ENCODE measurements around the gene WDTC1.

WDTC1 gene

DNA sequence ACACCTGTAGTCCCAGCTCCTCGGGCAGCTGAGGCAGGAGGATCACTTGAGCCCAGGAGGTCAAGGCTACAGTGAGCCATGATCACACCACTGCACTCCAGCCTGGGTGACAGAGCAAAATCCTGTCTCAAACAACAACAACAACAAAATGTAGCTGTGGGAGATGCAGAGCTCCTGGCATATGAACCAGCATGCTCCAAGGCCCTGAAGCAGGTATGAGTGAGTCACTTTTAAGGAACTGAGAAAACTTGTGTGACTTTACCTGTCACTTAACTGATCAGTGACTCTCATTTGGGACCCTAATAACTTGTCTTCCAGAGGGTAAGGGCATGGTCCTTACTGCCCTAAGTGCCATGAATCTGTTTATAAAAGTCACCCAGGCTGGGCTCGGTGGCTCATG lies 68.2 kb downstream of the WDTC1 start:
- DNase-seq = no peak

- no peak for DNase-seq
These were observed 69.1 kb downstream of the WDTC1 start for GRCh38 chr1:27303509-27303908.

DNA sequence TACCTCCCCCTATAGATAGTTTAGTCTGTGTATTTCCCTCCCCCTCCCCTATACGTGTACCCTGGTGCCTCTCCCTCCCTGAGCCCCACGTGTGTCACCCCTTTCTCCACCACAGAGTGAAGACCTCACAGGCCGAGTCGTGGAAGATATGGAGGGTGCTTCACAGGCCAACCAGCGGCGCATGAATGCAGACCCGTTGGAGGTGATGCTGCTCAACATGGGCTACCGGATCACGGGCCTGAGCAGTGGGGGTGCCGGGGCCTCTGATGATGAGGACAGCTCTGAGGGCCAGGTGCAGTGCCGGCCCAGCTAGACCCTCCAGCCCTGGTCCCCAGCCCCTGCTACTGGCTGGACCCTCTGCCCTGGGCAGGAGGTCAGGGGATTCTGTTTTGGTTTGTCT lies 71.6 kb downstream of the WDTC1 start:
- no peak for DNase-seq

GRCh38 chr1:27306892-27307761 lies 72.7 kb downstream of the WDTC1 start:
- DNase-seq = peak in 1 of 2 experiments; percentile 34

- no peak for DNase-seq
These were observed 73.6 kb downstream of the WDTC1 start for GRCh38 chr1:27307874-27308598.

GRCh38 chr1:27314169-27314568 lies 79.7 kb downstream of the WDTC1 start:
- DNase-seq = no peak

GRCh38 chr1:27314737-27315136 lies 80.3 kb downstream of the WDTC1 start:
- no peak for DNase-seq

- no peak for DNase-seq
These were observed 82.4 kb downstream of the WDTC1 start for GRCh38 chr1:27316860-27317259.

DNA sequence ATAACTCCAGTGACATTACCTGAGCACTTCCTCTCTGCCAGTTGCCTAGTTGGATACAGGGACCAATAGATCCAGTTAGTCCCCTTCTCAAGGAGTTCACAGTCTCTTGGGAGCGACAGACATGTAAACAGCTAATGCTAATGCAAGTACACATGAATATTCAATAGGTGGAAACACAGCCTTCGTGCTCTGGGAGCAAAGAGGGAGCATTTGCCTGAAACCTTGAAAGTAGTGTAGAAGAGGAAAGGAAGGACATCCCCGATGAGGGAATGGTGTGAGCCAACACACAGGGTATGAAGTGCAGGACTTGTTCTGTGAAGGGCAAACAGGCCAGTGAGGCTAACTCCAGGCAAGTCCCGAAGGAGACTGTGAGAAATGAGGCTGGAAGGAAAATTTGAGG lies 83.7 kb downstream of the WDTC1 start:
- DNase-seq = no peak

DNA sequence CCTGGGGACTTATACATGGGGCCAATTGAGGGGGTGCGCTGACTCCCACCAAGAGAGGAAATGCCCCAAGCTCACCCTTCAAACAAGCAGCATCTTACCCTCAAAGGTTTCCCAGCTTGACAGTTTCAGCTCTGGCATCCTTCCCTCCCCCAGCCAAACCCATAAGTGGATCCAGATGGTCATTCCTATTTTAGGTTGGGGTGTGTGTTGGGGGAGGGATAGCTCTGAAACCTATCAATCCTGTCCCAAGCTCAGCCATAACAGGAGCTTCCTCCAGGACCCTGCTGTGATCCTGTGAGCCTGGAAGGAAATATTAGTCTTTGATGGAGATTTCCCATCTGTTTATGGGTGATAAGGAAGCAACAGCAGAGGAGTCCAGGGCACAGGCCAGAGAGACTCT lies 84.2 kb downstream of the WDTC1 start:
- no peak for DNase-seq

DNA sequence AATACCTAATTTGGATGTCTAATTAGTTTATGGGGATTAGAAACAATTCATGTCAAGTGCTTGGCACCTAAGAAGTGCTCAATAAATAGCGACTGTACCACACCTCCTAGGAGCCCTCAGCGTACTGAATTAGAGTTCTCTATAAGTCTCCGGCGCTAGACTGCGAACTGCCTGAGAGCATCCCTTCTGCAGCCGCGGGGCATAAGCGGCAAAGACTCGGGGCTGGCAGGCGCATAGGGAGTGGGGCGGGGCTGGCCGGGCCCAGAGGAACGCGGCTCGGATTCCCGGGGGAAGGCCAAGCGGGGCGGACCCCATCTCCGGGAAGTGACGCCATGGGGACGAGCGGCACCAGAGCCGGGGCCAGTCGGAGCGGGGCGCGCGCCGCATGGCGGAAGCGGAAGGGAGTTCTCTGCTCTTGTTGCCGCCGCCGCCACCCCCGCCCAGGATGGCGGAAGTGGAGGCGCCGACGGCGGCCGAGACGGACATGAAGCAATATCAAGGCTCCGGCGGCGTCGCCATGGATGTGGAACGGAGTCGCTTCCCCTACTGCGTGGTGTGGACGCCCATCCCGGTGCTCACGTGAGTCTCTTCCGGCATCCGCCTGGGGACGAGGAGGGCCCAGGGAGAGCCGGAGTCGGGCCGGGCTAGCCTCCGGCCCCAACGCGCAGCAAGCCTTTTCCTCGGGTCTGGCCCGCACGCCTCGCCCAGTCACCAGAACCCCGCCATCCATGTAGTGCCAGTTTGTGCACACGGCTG lies 87.6 kb downstream of the WDTC1 start, which contains the start of gene TMEM222:
TMEM222 (plus strand) TSS at position 351 of the 756 bp plus-strand sequence; CDS start at position 386, 35 bp downstream.
- peak; percentile 91 to 93 for DNase-seq

DNA sequence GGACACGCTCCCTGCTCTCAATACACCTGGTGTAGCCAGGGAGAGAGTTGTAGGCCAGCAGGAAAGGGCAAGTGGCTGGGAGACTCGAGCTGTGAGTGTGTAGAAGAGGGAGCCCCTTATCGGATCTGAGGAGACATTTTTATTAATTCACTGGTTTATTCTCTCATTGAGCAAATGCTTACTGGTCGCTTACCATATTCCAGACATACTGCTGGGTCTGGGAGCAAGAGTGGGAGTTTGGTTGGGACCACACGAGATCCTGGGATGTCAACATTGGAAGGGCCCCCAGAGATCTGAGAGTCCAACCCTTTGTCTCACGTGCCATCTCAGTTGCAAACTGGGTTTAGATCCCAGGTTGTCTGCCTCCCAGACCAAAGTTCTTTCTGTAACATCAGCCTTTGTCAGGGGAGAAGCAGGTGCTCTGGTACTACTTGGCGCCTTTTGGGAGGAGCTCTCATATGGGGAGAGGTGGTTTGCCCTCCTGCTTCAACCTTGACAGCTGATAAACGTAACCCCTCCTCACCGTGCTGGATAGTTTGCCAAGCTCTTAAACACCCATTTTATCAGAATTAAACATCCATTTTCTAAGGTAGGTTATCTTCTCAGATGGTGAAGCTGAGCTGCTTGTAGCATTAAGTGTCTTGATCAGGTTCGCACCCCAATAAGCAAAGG lies 88.3 kb downstream of the WDTC1 start:
- no peak for DNase-seq

DNA sequence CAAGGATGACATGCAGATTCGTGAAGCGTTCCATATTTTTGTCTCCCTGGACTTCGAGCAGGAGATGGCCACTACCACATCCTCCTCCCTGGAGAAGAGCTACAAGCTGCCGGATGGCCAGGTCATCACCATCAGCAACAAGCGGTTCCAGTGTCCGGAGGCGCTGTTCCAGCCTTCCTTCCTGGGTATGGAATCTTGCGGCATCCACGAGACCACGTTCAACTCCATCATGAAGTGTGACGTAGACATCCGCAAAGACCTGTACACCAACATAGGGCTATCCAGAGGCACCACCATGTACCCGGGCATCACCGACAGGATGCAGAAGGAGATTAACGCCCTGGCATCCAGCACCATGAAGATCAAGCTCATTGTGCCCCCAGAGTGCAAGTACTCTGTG lies 90.9 kb downstream of the WDTC1 start:
- DNase-seq = no peak

- DNase-seq = no peak
These were observed 93.5 kb downstream of the WDTC1 start for GRCh38 chr1:27327964-27328363.

- no peak for DNase-seq
These were observed 96.4 kb downstream of the WDTC1 start for GRCh38 chr1:27330786-27331185.

DNA sequence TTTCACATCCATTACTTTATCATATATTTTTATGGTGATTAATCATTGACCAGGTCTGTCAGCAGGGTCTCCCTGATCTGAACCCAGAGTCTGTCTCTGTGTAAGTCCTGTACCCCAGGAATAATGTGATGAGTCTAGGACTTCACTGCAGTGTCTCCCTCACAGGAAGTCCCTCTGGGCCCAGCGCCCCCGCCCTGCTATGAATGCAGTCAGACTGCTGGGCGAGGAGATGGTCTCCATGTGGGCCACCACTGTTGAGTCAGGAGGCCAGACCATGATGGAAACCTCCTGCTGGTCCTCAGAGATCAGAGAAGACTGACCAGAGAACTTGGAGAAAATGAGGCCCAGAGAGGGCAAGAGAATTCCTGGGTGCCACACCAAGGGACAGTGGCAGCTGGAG lies 97.0 kb downstream of the WDTC1 start:
- no peak for DNase-seq

- DNase-seq = no peak
These were observed 97.5 kb downstream of the WDTC1 start for GRCh38 chr1:27331922-27332321.

GRCh38 chr1:27332536-27333281 lies 98.3 kb downstream of the WDTC1 start:
- peak; percentile 9 to 15 for DNase-seq

DNA sequence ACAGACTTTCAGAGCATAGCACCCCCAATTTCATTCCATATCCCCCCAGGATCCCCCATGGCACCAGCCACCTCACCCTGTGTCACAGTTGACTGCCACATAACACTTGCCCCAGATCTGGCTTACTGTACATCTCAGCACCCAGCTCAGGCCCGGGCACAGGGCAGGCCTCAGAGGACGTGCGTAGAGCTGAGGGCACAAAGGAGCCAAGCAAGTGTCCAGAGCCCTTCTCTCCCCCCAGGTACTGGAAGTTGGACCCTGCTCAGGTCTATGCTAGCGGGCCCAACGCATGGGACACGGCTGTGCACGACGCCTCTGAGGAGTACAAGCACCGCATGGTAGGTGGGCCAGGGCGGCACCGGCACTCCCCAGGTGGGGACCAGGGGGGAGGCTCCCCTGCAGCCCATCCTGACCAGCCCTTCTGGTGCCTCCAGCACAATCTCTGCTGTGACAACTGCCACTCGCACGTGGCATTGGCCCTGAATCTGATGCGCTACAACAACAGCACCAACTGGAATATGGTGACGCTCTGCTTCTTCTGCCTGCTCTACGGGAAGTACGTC lies 99.4 kb downstream of the WDTC1 start:
- no peak for DNase-seq

GRCh38 chr1:27335506-27336422 lies 101.3 kb downstream of the WDTC1 start:
- no peak for DNase-seq

DNA sequence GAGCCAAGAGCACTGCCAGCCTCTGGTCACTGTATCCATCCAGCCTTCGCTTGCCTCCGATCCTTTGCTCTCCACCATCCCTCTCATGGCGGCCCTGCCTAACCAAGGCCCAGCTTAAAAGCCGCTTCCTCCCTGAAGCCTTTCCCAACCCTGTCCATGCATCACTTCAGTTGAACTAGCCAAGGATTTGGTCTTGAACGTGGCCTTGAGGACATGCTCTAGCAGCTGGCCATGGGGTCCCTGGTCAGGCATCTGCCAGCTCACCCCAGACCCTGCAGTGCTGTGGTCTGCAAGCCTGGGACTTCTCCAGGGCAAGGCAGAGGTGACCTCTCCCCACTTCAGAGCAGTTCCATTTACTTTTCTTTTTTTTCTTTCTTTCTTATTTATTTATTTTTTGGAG lies 102.3 kb downstream of the WDTC1 start:
- DNase-seq = no peak
